ENCODE results near the gene NTSR1.

GRCh38 chr20:62779417-62779685, 70.7 kb downstream of the NTSR1 start:
- TF ChIP-seq, protein P1, sequence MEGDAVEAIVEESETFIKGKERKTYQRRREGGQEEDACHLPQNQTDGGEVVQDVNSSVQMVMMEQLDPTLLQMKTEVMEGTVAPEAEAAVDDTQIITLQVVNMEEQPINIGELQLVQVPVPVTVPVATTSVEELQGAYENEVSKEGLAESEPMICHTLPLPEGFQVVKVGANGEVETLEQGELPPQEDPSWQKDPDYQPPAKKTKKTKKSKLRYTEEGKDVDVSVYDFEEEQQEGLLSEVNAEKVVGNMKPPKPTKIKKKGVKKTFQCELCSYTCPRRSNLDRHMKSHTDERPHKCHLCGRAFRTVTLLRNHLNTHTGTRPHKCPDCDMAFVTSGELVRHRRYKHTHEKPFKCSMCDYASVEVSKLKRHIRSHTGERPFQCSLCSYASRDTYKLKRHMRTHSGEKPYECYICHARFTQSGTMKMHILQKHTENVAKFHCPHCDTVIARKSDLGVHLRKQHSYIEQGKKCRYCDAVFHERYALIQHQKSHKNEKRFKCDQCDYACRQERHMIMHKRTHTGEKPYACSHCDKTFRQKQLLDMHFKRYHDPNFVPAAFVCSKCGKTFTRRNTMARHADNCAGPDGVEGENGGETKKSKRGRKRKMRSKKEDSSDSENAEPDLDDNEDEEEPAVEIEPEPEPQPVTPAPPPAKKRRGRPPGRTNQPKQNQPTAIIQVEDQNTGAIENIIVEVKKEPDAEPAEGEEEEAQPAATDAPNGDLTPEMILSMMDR (IDR thresholded peaks at IDR 0.05), result no peak
- TF ChIP-seq EZH2 (IDR thresholded peaks at IDR 0.05; ENCODE audit: borderline replicate concordance, insufficient read depth, low read depth, low read length, poor library complexity, severe bottlenecking), result no peak

All from B cell (primary cell).